Stimulated activated CD8-positive, alpha-beta memory T cell treated with anti-CD3 and anti-CD28 coated beads, Interleukin-12 subunit alpha, Interleukin-12 subunit beta, amount 100 ng/mL, for 24 hours (primary cell): ENCODE results near the gene GOLGA2.
"Not testable (repeated sequence)": the region's sequence is repeated elsewhere in the genome, so short reads cannot be mapped to it uniquely, and the experiment has no call there.

ENCODE experiments used
- DNase-seq: peaks from one replicate; pipeline ENCODE4 v3.0.0-alpha.2; 2020; ENCODE audit errors: extremely low read depth

GOLGA2 gene

DNA sequence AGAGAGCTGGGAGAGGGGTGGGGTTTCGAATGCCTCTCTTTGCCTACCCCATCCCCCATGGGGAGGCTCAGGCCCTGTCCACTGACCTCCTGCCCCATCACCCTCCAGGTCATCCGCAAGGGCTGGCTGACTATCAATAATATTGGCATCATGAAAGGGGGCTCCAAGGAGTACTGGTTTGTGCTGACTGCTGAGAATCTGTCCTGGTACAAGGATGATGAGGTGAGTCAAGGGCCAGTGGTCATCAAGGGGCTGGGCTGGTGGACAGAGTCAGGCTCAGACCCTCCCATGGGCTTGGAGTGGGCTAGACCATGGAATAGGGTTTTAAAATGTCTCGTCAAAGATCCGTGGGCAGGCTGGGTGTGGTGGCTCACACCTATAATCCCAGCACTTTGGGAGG lies 33.7 kb downstream of the GOLGA2 start:
- DNase-seq, result no peak

DNA sequence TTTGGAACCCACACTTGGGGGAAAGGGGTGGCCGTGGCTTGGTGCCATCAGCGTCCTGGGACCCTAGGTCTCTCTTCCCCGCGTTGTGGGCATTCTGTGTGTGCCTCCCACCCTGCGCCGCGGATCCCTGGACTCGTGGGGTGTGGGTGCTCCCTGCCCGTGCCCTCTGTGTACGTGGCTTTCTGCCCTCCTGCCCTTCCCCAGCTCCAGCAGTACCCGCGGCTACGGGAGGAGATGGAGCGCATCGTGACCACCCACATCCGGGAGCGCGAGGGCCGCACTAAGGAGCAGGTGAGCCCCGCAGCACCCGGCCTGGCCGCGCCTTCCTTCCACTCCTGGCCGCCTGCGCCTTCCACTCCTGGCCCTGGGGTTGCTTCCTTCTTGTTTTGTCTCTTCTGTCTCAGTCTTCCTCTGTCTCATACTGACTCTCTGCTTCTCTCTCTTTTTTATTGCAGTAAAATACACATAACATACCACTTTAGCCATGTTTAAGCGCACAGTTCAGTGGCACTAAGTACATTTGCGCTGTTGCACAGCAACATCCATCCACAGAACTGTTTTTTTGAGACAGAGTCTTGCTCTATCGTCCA lies 41.9 kb downstream of the GOLGA2 start:
- no peak for DNase-seq

DNA sequence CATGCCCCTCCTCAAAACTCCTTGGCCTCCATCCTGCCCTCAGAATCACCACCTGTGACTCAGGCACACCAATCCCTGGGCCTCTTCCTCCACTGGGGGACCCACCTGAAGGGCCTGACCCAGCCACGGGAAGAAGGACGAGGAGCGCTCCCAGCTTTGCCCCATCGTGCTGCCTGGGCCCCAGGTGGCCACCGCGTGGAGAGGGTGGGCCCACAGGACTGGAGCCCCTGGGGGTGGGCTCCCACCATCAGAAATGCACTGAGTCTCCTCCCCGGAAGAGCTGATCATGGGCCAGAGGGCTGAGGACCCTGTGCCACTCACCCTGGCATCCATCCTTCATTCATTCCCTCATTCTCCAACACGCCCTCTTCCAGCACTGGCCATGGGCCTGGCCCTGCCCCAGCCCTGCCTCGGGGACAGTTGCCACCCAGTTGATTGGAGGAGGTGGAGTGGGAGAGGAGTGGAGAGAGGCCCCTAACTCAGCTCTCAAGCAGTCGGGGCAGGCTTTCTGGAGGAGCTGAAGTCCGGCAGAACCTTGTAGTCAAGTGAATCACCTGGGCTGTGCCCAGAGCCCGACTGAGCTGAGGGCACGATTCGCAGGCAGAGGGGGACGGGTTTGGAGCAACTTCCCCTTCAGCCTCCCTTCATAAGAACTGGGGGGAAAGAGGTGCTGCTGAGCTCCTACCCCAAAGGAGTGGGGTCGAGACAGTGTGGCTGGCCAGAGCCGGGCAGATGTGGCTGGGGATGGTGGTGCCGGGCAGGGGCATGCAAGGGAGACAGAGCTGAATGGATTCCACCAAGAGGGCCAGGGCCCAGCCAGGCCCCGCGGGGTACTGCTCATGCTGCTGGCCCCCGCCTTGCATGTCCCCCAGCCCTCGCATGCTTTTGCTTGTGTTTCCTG lies 43.0 kb downstream of the GOLGA2 start:
- no peak for DNase-seq

DNA sequence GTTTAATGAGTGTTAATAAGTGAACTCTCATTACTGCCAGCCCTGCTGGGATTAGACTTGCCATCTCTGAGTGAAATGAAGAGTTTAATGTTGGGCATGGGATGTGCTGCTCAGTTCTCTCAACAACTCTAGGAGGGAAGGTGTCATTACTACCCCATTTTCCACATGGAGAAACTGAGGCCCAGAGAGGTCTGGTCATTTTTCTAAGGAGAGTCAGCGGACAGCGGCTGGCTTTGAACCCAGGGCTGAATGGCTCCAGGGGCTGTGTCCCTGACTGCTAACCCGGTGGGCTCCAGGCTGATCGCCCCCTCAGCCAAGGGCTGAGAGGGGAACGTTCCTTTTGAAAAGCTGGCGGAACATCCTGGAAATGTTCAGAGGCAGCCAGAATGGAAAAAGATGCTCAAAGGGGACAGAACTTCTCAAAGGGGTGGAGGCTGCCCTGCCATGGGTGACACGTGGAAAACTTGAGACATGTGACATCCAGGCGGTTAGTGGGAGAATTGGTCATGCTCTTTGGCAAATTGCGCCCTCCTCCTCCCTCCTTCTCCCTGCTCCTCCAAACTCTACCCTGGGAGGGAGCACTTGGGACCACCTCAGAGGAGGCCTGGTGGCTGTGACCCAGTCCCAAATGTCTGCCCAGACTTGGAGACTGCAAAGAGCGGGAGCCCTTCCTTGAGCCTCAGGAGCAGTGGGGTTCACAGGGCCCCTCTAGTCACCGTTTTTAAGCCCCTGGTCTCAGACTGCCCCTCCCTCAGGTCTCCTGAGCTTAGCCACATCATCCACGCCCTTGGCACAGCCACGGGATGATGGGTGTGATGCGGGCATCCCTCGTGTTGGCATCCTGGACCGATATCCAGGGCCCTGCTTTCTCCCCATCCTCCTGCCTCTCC lies 43.9 kb downstream of the GOLGA2 start:
- no peak for DNase-seq

DNA sequence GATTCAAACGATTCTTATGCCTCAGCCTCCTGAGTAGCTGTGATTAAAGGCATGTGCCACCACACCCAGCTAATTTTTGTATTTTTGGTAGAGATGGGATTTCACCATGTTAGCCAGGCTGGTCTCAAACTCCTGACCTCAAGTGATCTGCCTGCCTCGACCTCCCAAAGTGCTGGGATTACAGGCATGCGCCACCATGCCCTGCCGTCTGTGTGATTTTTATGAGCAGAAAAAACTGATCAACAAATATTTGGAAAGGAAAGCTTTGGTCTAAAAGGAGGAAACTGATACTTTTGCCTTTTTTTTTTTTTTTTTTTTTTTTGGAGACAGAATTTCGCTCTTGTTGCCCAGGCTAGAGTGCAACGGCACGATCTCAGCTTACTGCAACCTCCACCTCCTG lies 44.9 kb downstream of the GOLGA2 start:
- not testable (repeated sequence) for DNase-seq

DNA sequence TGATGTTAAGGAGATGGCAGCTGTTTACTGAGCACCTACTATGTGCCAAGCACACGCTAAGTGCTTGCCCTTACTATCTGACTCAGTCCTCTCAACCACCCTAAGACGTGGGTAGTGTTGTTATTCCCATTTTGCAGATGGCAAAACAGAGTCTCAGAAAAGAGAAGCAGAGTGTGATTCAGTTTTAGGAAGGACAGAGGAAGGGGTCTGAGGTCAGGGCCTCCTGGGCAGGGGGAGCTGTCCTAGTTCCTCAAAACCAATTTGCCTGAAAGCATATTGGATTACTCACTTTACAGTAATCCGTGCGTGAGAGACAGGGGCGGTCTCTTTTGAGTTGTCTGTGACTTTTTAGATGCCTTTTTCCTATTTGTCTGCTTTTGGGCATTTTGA lies 49.4 kb downstream of the GOLGA2 start:
- DNase-seq, result no peak

DNA sequence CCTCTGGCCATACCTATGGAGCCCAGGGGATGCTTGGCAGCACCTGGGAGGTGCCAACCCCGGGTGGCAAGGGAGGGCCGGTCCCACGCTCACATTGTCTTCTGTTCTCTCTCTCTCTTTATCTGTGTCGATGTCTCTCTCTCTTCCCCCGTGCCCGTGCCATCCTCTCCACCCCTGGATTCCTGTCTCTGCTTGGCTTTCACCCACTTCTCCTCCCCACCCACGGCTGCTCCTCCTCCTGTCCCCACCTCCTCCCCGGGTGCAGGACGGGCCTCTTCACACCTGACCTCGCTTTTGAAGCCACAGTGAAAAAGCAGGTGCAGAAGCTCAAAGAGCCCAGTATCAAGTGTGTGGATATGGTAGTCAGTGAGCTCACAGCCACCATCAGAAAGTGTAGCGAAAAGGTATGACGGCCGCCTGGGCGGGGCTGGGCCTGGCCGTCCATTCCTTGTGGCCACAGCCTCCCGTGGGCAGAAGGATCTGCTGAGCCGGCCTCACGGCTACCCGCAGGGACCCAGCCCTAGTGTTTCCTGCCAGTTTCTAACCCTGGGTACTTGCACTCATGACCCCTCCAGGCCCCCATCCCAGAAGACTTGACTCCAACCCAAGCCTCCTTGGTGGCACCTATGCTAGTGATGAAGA lies 49.9 kb downstream of the GOLGA2 start:
- DNase-seq, result no peak

DNA sequence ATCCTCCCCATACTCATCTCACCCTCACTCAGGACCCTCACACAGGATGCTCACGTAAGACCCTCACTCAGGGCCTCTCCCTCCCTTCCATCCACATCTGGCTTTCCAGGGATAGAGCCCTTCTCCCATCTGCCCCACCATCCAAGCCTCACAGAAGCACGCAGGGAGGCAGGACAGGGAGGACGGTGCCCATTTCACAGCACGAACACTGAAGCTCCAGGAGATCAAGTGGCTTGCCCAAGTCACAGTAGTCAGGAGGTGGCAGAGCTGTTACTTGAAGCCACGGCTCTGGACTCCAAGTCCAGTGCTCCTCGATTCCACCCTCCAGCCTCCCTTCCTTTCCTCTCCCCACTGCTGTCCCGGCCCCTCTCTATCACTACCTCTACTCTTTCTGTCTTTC lies 50.9 kb downstream of the GOLGA2 start:
- DNase-seq, result no peak

DNA sequence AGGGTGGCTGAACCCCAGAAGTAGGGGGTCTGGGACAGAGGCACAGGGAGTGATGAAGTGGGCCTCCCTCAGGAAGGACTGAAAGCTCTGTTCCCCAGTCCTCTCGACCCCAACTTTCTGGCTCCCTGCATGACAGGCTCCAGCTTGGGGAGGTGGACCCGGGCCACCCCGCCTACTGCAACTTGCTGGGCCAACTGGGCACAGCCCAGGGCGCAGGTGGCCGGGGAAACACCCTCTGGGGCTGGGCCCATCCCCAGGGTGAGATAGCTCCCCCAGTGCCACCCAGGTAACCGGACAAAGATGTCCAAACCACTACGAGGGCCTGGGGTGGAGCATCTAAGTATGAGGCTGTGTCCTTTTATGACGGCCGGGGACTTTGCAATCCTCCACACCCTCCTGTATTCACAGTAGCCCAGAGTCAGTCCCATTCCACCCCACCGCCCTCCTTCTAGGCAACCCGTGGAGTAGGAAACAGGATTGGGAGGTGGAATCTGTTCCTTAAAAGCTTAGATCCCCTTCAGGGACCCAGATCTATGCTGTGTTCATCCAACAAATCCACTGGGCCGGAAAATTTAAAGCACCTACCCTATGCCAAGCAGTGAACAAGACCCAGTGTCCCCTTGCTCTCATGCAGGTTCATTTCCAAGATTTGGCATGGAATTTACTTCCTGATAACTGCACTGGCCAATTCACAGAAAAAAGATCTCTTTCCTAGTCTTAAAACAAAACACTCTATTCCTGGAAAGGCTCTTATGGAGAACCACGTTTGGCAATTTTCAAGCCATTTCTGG lies 52.7 kb downstream of the GOLGA2 start:
- no peak for DNase-seq

DNA sequence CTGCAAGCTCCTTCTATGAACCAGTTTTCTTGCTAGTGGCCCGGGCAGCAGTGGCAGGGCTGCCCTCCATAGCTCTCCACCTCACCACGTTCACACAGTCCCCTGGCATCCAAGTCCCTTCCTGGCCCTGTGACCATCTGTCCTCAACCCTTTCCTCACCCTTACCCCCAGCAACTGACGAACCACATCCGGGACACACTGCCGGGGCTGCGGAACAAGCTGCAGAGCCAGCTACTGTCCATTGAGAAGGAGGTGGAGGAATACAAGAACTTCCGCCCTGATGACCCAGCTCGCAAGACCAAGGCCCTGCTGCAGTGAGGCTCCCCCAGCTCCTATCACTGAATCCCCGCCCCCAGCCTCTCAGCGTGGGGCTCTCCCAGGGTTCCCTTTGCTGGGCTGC lies 53.8 kb downstream of the GOLGA2 start:
- no peak for DNase-seq

DNA sequence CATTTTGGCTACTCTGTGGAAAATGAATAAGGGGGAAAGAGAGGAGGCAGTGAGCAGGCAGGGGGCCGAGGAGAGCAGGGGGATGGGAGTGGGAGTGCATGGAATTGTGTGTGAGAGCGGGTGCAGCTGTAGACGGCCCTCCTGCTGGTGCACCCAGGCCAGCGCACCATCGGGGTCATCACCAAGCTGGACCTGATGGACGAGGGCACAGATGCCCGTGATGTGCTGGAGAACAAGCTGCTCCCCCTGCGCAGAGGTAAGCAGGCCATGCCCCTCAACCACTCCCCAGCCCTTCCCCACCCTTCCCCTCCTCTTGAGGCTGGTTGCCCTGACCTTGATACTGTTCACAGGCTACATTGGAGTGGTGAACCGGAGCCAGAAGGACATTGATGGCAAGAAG lies 56.0 kb downstream of the GOLGA2 start:
- no peak for DNase-seq

DNA sequence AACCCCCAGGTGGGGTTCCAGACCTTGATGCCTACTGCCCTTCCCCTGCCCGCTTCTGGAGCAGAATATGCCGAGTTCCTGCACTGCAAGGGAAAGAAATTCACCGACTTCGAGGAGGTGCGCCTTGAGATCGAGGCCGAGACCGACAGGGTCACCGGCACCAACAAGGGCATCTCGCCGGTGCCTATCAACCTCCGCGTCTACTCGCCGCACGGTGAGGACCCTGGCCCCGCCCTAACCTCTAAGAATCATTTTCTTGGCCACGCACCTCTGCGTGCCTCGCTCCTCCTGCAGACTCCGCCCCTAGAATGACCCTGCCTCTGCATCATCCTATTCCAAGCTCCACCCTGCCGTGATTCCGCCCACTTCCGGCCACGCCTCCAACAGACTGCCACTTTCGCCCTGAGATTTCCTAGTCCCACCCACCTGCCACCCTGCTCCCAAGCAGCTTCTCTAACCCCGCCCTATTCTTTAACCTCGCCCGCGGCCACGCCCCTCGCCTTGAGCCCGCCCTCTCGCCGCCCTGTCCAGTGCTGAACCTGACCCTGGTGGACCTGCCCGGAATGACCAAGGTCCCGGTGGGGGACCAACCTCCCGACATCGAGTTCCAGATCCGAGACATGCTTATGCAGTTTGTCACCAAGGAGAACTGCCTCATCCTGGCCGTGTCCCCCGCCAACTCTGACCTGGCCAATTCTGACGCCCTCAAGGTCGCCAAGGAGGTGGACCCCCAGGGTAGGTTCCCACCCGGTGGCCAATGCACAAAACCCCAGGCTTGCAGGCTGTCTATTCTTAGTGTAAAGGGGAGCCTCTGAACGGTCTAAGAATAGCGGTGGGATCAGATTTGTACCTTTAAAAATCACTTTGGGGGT lies 57.1 kb downstream of the GOLGA2 start:
- DNase-seq, result peak; percentile 80

DNA sequence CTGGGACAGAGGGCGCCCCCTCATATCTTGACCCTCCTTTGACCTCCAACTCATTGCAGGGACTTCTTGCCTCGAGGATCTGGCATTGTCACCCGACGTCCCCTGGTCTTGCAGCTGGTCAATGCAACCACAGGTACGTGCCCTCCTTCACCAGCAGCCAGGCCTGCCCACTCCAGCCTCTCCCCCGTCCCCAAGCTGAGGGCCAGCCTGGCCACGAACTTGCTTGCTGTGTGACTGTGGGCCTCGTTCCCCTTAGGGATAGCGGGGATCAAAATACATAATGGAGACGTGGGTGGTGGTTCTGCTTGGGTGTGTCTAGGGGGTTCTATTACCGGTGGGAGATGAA lies 57.7 kb downstream of the GOLGA2 start:
- no peak for DNase-seq

DNA sequence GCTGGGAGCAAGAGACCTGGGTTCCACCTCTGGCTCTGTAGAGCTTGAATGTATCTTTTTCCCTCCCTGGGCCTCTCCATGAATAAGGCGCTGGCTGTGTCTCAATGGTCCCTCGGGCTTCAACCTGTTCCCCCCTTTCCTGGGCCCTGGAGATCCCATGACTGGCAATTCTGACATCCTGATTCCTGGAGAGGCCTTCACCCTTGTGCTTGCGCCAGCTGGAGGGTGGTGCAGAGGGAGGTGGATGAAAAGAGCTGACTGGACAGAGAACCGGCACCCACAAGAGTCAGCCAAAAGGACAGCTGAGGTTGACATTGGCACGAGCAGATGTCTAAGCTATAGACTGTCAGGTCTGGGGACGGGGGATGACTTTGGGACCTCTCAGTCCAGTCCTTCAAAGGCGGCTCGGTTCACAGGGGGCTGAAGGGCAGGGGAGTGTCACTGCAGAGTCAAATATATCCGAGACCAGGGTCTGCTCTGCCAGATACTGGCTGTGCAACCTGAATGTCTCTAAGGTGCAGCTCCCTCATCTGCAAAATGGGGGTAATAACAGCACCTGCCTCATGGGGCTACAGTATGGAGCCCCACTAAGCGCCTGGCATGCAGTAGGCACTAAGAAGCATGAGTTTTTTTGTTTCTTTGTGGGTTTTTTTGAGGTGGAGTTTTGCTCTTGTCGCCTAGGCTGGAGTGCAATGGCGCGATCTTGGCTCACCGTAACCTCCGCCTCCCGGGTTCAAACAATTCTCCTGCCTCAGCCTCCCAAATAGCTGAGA lies 58.8 kb downstream of the GOLGA2 start:
- no peak for DNase-seq

DNA sequence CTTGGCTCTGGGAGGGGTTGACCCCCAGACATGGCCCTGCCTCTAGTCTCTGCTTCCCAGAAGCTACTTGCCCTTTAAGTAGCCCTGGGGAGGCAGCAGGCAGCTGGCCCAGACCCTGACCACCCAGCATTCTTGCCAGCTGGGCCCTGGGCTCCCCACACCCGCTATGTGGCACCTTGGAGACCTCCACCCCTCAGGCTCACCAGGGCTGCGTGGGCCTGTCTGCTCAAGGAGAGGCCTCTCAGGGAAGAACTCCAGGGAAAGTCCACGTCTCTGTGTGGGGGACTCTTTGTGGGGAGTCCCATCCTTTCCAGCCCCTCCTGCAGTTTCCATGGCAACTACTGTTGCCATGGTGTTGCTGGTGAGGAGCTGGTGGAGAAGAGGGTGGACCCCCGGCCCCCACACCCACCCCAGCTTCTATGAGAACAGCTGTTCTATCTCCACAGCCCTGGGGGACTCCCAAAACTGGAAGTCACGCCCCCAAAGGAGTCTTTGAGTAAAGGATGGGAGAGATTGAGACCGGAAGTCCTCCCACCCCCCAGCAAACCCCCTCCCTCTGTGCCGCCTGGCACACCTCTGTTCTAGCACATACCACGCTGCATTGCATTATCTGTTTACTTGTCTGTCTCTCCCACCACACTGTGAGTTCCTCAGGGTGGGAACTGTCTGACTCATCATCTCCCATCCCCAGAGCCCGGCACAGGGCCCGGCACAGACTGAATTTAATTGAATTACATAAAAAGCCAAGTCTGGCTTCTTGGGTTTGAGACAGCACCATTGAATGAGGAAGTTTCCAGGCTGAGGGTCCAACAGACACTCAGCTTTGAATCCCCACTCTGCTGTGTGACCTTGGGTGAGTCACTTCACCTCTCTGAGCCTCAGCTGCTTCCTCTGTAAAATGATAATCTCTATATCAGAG lies 60.1 kb downstream of the GOLGA2 start:
- no peak for DNase-seq

DNA sequence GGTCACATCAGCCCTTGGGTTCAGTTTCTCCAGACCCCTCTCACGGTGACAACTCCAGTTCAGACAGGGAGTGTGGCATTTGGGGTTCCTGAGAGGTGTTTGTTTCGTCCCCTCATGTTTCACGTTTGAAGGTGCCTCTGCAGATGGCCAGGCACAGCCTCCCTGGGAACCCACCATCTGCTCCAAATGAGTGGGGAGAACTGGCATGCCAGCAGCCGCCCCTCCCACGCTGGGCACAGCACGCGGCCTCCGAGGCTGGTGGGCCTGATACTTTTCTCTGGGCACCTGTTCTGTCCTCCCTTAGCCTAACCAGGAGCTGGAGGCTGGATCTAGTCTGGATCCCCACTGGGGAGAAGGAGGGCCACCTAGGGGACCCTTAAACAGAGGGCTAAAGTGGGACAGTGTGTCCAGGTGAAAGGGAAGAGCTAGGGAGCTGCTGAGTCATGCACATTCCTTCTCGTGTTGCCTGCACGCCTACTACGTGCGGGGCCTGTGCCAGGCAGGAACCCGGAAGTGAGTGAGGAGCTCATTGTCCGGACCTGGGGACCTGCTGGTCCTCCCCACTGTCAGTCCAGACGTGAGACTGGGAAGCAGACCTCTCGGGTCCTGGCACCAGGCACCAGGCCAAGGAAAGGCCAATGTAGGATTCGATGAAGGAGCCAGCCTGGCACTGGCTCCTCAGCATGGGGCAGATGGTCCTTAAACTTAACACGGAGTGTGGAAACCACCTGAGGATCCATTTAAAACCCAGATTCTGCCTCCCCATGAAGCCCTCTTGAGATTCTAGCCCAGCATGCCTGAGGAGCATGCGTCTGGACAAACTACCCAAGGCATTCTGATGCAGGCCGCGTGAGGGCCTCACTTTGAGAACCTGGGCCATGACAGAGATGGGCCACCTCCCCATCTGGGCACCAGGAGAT lies 61.0 kb downstream of the GOLGA2 start:
- DNase-seq, result no peak

DNA sequence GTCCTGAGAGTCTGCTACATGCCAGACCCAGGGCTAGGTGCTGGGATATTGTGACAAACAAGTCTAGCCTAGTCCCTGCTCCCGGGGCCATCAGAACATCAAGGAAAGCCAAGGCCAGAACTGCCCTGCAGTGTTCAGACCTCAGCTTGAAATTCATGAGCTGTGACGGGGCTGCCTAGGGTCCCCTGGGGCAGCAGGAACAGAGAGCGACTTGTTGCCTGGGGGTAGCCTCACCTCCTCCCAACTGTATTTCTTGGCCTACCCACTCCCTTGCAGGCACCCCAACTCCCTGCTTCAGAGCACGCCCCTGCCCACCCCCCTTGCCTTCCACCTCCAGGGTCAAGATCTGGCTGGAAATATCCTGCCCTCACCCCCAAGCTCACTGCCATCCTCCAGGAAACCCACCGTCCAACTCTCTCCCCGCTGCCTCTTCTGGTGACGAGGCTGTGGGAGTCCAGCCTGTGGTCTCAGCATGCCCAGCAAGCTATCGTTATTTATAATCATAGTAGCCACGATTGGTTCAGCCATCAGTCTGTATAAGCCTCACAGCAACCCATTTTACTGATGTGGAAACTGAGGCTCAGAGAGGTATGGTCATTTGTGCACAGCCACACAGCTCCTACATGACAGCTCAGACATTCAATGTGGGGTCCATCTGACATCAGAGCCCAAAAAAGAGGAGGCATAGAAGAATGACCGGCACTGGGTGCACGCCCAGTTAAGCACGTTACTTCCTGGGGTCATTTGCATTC lies 61.9 kb downstream of the GOLGA2 start:
- DNase-seq, result no peak
